ENCODE data around the gene EVL.

The EVL gene

GRCh38 chr14:100041271-100041670 lies 24.0 kb upstream of the EVL start:
- H3K4me3 ChIP-seq (replicated peaks; ENCODE audit: low read depth, low read length): no peak overlapping the region
- TF ChIP-seq CTCF (IDR thresholded peaks at IDR 0.05; ENCODE audit: insufficient read depth, low read length, poor library complexity, severe bottlenecking): no peak
- DNase-seq (ENCODE audit: extremely low read depth, insufficient read length): no peak
- H3K36me3 ChIP-seq (ENCODE audit: control insufficient read depth, insufficient read depth, low read length): no peaks in the 10 kb centered on the region
- no peaks in the 10 kb centered on the region for H3K27me3 ChIP-seq (replicated peaks; ENCODE audit: control insufficient read depth, insufficient read depth, low read length)

GRCh38 chr14:100042286-100042685 lies 22.9 kb upstream of the EVL start:
- no peaks in the 10 kb centered on the region for H3K36me3 ChIP-seq (ENCODE audit: control insufficient read depth, insufficient read depth, low read length)
- no peak for DNase-seq (ENCODE audit: extremely low read depth, insufficient read length)
- no peaks in the 10 kb centered on the region for H3K27me3 ChIP-seq (replicated peaks; ENCODE audit: control insufficient read depth, insufficient read depth, low read length)
- no peak for TF ChIP-seq CTCF (IDR thresholded peaks at IDR 0.05; ENCODE audit: insufficient read depth, low read length, poor library complexity, severe bottlenecking)
- H3K4me3 ChIP-seq (replicated peaks; ENCODE audit: low read depth, low read length): no peak overlapping the region

- no peaks in the 10 kb centered on the region for H3K36me3 ChIP-seq (ENCODE audit: control insufficient read depth, insufficient read depth, low read length)
- no peak for DNase-seq (ENCODE audit: extremely low read depth, insufficient read length)
- no peak overlapping the region for H3K4me3 ChIP-seq (replicated peaks; ENCODE audit: low read depth, low read length)
- H3K27me3 ChIP-seq (replicated peaks; ENCODE audit: control insufficient read depth, insufficient read depth, low read length): no peaks in the 10 kb centered on the region
- TF ChIP-seq CTCF (IDR thresholded peaks at IDR 0.05; ENCODE audit: insufficient read depth, low read length, poor library complexity, severe bottlenecking): no peak
Observed at GRCh38 chr14:100045642-100046344, 19.4 kb upstream of the EVL start.

- no peak for TF ChIP-seq CTCF (IDR thresholded peaks at IDR 0.05; ENCODE audit: insufficient read depth, low read length, poor library complexity, severe bottlenecking)
- H3K36me3 ChIP-seq (ENCODE audit: control insufficient read depth, insufficient read depth, low read length): no peaks in the 10 kb centered on the region
- H3K4me3 ChIP-seq (replicated peaks; ENCODE audit: low read depth, low read length): no peak overlapping the region
- no peak for DNase-seq (ENCODE audit: extremely low read depth, insufficient read length)
- no peaks in the 10 kb centered on the region for H3K27me3 ChIP-seq (replicated peaks; ENCODE audit: control insufficient read depth, insufficient read depth, low read length)
Observed at GRCh38 chr14:100047600-100047999, 17.6 kb upstream of the EVL start.

- no peaks in the 10 kb centered on the region for H3K27me3 ChIP-seq (replicated peaks; ENCODE audit: control insufficient read depth, insufficient read depth, low read length)
- TF ChIP-seq CTCF (IDR thresholded peaks at IDR 0.05; ENCODE audit: insufficient read depth, low read length, poor library complexity, severe bottlenecking): no peak
- H3K36me3 ChIP-seq (ENCODE audit: control insufficient read depth, insufficient read depth, low read length): no peaks in the 10 kb centered on the region
- no peak for DNase-seq (ENCODE audit: extremely low read depth, insufficient read length)
- H3K4me3 ChIP-seq (replicated peaks; ENCODE audit: low read depth, low read length): no peak overlapping the region
Observed at GRCh38 chr14:100048786-100049185, 16.4 kb upstream of the EVL start.

GRCh38 chr14:100049220-100049619 lies 16.0 kb upstream of the EVL start:
- Histone ChIP-seq H3K4me3 (replicated peaks; ENCODE audit: low read depth, low read length) (no peak overlapping the region), H3K27me3 (replicated peaks; ENCODE audit: control insufficient read depth, insufficient read depth, low read length) (no peaks in the 10 kb centered on the region), H3K36me3 (ENCODE audit: control insufficient read depth, insufficient read depth, low read length) (no peaks in the 10 kb centered on the region)
- DNase-seq (ENCODE audit: extremely low read depth, insufficient read length): no peak
- no peak for TF ChIP-seq CTCF (IDR thresholded peaks at IDR 0.05; ENCODE audit: insufficient read depth, low read length, poor library complexity, severe bottlenecking)
